Measurements from ENCODE around the gene TNRC6B.

The TNRC6B gene

DNA sequence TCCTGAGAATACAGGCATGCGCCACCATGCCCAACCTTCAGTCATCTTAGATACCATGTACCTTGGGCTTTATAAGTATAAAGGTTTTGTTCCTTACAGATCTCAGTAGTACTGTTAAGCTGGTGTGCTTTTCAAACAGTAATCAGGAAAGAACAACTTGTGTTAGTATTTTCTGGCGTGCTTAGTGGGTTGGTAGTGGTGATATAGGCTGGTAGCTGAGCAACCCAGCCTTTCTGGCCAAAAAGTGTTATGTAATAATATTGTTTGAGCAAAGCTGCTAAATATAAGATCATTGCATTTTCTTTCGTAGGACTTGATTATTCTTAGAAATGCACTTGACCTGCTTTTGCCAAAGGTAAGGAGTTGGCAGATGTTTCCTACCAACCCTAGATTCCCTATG lies 175.0 kb downstream of the TNRC6B start:
- POLR2A ChIA-PET: interaction anchor here (0.6 kb wide), 1 partner anchor 42 kb away, joined by 5 read pairs; no protein-coding TSS in a partner anchor
- DNase-seq (ENCODE audit: extremely low spot score): no peak
- TF ChIP-seq, protein P1, sequence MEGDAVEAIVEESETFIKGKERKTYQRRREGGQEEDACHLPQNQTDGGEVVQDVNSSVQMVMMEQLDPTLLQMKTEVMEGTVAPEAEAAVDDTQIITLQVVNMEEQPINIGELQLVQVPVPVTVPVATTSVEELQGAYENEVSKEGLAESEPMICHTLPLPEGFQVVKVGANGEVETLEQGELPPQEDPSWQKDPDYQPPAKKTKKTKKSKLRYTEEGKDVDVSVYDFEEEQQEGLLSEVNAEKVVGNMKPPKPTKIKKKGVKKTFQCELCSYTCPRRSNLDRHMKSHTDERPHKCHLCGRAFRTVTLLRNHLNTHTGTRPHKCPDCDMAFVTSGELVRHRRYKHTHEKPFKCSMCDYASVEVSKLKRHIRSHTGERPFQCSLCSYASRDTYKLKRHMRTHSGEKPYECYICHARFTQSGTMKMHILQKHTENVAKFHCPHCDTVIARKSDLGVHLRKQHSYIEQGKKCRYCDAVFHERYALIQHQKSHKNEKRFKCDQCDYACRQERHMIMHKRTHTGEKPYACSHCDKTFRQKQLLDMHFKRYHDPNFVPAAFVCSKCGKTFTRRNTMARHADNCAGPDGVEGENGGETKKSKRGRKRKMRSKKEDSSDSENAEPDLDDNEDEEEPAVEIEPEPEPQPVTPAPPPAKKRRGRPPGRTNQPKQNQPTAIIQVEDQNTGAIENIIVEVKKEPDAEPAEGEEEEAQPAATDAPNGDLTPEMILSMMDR (IDR thresholded peaks at IDR 0.05; ENCODE audit: control extremely low read depth, extremely low read depth, low read depth, missing control alignments): no peak
- CTCF ChIA-PET: interaction anchor here (1.0 kb wide), 1 partner anchor 316 kb away, joined by 3 read pairs; no protein-coding TSS in a partner anchor

DNA sequence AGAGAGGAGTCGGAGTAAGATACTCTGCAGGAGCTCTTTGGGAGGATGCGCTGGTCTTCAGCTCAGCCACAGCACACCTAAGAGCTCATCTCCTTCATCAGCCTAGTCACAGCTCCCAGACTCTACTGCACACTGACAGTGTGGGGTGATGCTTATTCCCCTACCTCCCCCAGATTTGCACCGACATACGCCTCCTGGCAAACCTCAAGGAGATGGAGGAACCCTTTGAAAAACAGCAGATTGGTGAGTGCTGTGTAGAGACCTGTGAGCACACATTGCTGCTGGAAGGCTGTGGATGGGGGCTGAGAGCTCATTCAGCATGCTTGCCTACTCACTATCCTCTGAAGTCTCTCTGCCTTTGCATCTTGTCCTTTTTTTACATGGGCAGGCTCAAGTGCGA lies 183.4 kb downstream of the TNRC6B start:
- CTCF ChIA-PET: interaction anchor here (4.8 kb wide), 1 partner anchor 13 kb away, joined by 23 read pairs; no protein-coding TSS in a partner anchor
- TF ChIP-seq, protein P1 (IDR thresholded peaks at IDR 0.05; ENCODE audit: control extremely low read depth, extremely low read depth, low read depth, missing control alignments): no peak
- no peak for DNase-seq (ENCODE audit: extremely low spot score)
- POLR2A ChIA-PET: no interaction called here

DNA sequence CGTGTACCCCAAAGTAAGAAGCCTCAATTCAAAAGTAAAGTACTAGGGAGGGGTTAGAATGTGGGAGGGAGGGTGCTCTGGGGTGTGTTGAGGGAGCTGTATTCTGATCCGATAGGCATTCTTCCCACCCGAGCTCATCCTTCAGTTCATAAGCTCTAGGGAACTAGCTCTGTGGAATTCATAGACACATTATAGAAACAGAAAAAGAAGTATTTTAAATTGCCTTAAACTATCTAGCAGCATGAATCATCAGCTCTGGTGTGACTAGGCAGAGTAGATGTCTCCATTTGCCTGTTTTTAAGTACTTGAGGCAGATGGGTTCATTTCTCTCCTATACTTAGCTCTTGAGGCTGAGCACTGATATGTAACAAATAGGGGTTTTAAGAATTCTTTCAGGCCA lies 185.3 kb downstream of the TNRC6B start:
- ChIA-PET CTCF (interaction anchor here (1.4 to 4.8 kb wide), 2 partner anchors 8 to 15 kb away, joined by 3 to 23 read pairs; no protein-coding TSS in a partner anchor), POLR2A (no interaction called here)
- TF ChIP-seq, protein P1 (IDR thresholded peaks at IDR 0.05; ENCODE audit: control extremely low read depth, extremely low read depth, low read depth, missing control alignments): no peak
- DNase-seq (ENCODE audit: extremely low spot score): no peak

DNA sequence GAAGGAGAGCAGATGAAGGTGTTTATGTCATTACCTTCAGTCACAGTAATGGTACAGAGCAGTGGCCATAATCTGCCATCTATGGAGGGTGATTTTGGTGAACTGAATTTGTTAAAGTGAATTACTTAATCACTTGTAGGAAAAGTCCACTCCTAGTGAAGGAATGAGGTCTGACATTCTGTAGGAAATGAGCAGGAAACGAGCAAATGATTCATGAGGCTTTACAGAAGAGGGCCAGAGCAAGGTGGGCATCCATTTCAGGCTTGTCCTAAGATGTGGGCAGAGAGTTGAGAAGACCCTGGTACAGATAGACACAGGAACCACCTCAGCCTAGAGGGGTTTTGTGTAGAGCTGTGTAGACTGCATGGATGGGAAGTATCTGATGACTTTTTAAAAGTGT lies 186.7 kb downstream of the TNRC6B start:
- ChIA-PET CTCF (interaction anchor here (1.4 to 4.8 kb wide), 2 partner anchors 9 to 16 kb away, joined by 3 to 23 read pairs; no protein-coding TSS in a partner anchor), POLR2A (no interaction called here)
- no peak for DNase-seq (ENCODE audit: extremely low spot score)
- TF ChIP-seq, protein P1 (IDR thresholded peaks at IDR 0.05; ENCODE audit: control extremely low read depth, extremely low read depth, low read depth, missing control alignments): no peak

DNA sequence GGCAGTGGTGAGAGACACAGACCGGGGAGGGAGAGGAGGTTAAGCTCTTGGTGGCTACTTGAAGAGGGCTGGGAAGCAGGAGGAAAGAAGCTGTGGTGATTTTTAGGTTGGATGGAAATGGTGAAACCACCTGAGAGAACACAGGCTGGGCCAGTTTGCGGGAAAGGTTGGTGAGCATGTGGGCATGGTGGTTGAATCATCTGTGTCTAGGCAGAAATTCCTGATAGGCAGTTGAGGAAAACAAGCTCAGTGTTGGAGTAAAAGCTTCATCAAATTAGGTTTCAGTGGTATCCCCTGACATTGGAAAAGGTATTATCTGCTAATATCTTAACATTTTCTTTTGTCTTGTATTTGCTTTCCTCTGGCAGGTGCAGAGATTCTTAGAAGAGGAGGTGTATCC lies 188.3 kb downstream of the TNRC6B start:
- CTCF ChIA-PET: interaction anchor here (1.0 to 2.4 kb wide), 5 partner anchors 10 to 71 kb away, joined by 3 to 15 read pairs (median 4); no protein-coding TSS in a partner anchor
- no peak for DNase-seq (ENCODE audit: extremely low spot score)
- POLR2A ChIA-PET: no interaction called here
- TF ChIP-seq, protein P1 (IDR thresholded peaks at IDR 0.05; ENCODE audit: control extremely low read depth, extremely low read depth, low read depth, missing control alignments): no peak

DNA sequence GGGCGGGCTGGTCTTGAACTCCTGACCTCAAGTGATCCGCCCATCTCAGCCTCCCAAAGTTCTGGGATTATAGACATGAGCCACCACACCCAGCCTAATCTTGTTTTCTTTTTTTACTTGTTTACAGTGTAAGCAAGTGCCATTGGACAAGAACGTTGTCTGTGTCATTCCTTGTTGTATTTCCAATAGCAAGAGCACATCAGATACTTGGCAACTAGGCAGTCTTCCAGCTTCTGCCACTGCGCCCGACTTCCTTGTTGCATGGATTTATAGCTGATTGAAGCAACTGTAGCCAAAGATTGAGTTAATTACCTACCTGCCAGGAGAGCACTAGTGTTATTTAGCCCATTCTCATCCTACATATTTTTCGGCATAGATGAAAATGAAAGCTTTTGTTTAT lies 189.6 kb downstream of the TNRC6B start:
- TF ChIP-seq, protein P1 (IDR thresholded peaks at IDR 0.05; ENCODE audit: control extremely low read depth, extremely low read depth, low read depth, missing control alignments): no peak
- ChIA-PET CTCF (interaction anchor here (1.2 to 1.8 kb wide), 4 partner anchors 9 to 69 kb away, joined by 4 to 7 read pairs (median 4); no protein-coding TSS in a partner anchor), POLR2A (no interaction called here)
- DNase-seq (ENCODE audit: extremely low spot score): no peak
